DND-41 (cell line): ENCODE data around the gene SLC37A4.
"Not testable (repeated sequence)": the region's sequence is repeated elsewhere in the genome, so short reads cannot be mapped to it uniquely, and the experiment has no call there.

ENCODE experiments used
- ATAC-seq: fragments of 200-7000 bp; cut with Tn5 transposase; 3 replicates; pipeline ENCODE4 v1.9.1; 2021; ENCODE audit warnings: low read depth; ENCODE audit not compliant: insufficient read depth
- DNase-seq: peaks from one replicate; pipeline ENCODE4 v3.0.0-alpha.2; 2020
- H2AFZ ChIP-seq: 2 replicates; pipeline ENCODE4 v1.6.0; 2012; ENCODE audit warnings: low read depth, low read length
- H3K27ac ChIP-seq: 2 replicates; pipeline ENCODE4 v1.5.1; 2012; ENCODE audit warnings: low read length, inconsistent platforms
- H3K27me3 ChIP-seq: fragments of 200-600 bp; sonication (generic); 2 replicates; pipeline ENCODE4 v1.6.0; 2012; ENCODE audit warnings: low read length, mild to moderate bottlenecking, inconsistent platforms; ENCODE audit not compliant: insufficient read depth, poor library complexity
- H3K36me3 ChIP-seq: 2 replicates; pipeline ENCODE4 v1.5.1; 2012; ENCODE audit warnings: low read length, inconsistent platforms; ENCODE audit not compliant: insufficient read depth
- H3K4me1 ChIP-seq: 2 replicates; pipeline ENCODE4 v1.5.1; 2012; ENCODE audit warnings: mild to moderate bottlenecking, low read length; ENCODE audit not compliant: insufficient read depth
- H3K4me2 ChIP-seq: 2 replicates; pipeline ENCODE4 v1.6.0; 2012; ENCODE audit warnings: mild to moderate bottlenecking, moderate library complexity, low read length, inconsistent platforms; ENCODE audit not compliant: insufficient read depth
- H3K4me3 ChIP-seq, 2 experiments: fragments of 200-600 bp in 1 of 2; shearing (Covaris generic) in 1 of 2; 2 replicates each; pipeline ENCODE4 v1.5.1; 2012 to 2016; ENCODE audit warnings: inconsistent platforms in 2 of 2, low read length in 2 of 2, mild to moderate bottlenecking in 2 of 2, low read depth in 1 of 2, moderate library complexity in 1 of 2
- H3K79me2 ChIP-seq: 2 replicates; pipeline ENCODE4 v1.6.0; 2012; ENCODE audit warnings: low read length, inconsistent platforms; ENCODE audit not compliant: insufficient read depth
- H3K9ac ChIP-seq: 2 replicates; pipeline ENCODE4 v1.6.0; 2012; ENCODE audit warnings: low read depth, mild to moderate bottlenecking, inconsistent platforms, low read length, moderate library complexity
- H3K9me3 ChIP-seq: 2 replicates; pipeline ENCODE4 v1.5.1; 2012; ENCODE audit warnings: low read length, moderate library complexity, mild to moderate bottlenecking, inconsistent platforms; ENCODE audit not compliant: insufficient read depth, severe bottlenecking
- H4K20me1 ChIP-seq: 2 replicates; pipeline ENCODE4 v1.6.0; 2012; ENCODE audit warnings: low read length; ENCODE audit not compliant: insufficient read depth
- CTCF ChIP-seq: IDR thresholded peaks from 2 replicates; pipeline ENCODE4 v1.5.1; 2012; ENCODE audit warnings: borderline replicate concordance, low read length, moderate library complexity, mild to moderate bottlenecking; ENCODE audit not compliant: poor library complexity, severe bottlenecking; ENCODE audit errors: extremely low read depth
- EZH2 ChIP-seq: IDR thresholded peaks from 3 replicates; pipeline ENCODE4 v1.6.1; 2012; ENCODE audit warnings: borderline replicate concordance, low read depth, mild to moderate bottlenecking, moderate library complexity, low read length, inconsistent platforms; ENCODE audit not compliant: severe bottlenecking

Gene SLC37A4

DNA sequence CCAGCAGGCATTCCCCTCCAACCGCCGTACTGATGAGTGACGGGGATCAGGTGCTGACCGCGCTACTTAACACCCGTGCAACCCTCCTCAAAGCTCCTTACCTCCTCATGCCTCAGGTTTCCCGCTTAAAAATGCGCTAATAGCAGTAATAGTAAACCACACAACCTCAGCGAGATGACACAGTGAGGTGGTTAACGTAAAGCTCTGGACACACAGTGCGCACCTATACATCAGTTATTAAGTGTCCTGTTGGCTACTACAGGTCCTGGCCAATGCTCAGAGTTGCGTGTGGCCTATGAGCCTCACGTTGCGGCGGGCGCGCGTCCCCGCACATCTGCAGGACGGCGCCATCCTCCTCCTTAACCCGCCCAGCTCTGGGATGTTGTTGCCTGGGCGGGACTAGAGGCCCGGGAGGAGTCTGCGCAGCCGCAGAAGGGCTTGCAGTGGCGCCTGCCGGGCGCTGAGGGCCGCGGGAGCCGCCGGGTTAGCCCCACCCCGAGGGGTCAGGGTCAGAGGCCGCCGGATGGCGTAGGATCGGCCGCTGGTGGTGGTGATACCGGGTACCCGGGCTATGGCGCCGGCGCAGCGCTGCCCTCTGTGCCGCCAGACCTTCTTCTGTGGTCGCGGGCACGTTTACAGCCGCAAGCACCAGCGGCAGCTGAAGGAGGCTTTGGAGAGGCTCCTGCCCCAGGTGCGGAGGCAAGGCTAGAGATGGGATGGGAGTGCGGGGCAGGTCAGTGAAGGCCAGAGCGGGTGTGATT is 32.9 kb downstream of the SLC37A4 start, which contains the start of gene CENATAC:
CENATAC (plus strand) TSS at position 512 of the 761 bp plus-strand sequence; CDS start at position 572, 60 bp downstream.
- DNase-seq (peak; percentile 96), ATAC-seq (peak; percentile 95)
- Histone ChIP-seq H2AFZ (peak within 1 kb of the TSS; percentile 99), H3K9me3 (no peaks in the 10 kb centered on the region), H3K79me2 (peaks cover 54% of the 10 kb centered on the region), H3K4me2 (peak within 1 kb of the TSS; percentile 79), H3K36me3 (peaks cover 39% of the 10 kb centered on the region), H4K20me1 (no peaks in the 10 kb centered on the region), H3K4me1 (peaks cover 43% of the 10 kb centered on the region), H3K27me3 (no peaks in the 10 kb centered on the region), H3K27ac (peak within 1 kb of the TSS; percentile 92), H3K4me3 (peak within 1 kb of the TSS; percentile 53 to 86), H3K9ac (peak within 1 kb of the TSS; percentile 72)
- TF ChIP-seq EZH2 (no peak), CTCF (no peak)

GRCh38 chr11:118996926-118997626 is 33.6 kb downstream of the SLC37A4 start:
- Histone ChIP-seq H3K4me1 (peaks cover 43% of the 10 kb centered on the region), H2AFZ (peak overlapping the region; percentile 99), H3K79me2 (peaks cover 52% of the 10 kb centered on the region), H4K20me1 (no peaks in the 10 kb centered on the region), H3K9ac (peak overlapping the region; percentile 72), H3K27ac (peak overlapping the region; percentile 92), H3K9me3 (no peaks in the 10 kb centered on the region), H3K27me3 (no peaks in the 10 kb centered on the region), H3K36me3 (peaks cover 33% of the 10 kb centered on the region), H3K4me2 (peak overlapping the region; percentile 79), H3K4me3 (peak overlapping the region; percentile 53 to 86)
- TF ChIP-seq CTCF (peak; percentile 62), EZH2 (no peak)
- ATAC-seq, result peak; percentile 39
- DNase-seq, result peak; percentile 53

GRCh38 chr11:118991486-118992038 is 39.1 kb downstream of the SLC37A4 start:
- H3K4me1 ChIP-seq, H3K9me3 ChIP-seq, H4K20me1 ChIP-seq, H3K79me2 ChIP-seq, H3K36me3 ChIP-seq, H2AFZ ChIP-seq, DNase-seq, H3K9ac ChIP-seq, H3K27ac ChIP-seq, ATAC-seq, H3K4me3 ChIP-seq, H3K27me3 ChIP-seq, H3K4me2 ChIP-seq: not testable (repeated sequence)

DNA sequence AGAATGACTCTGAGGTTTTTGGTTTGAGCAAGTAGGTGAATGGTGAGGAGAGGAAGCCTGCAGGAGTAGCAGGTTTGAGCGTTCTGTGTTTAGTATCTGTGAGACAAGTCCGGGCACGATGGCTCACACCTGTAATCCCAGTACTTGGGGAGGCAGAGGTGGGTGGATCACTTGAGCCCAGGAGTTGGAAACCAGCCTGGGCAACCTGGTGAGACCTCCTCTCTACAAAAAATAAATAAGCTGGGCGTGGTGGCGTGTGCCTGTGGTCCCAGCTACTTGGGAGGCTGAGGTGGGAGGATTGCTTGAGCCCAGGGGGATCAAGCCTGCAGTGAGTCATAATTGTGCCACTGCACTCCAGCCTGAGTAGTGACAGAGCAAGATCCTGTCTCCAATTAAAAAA is 42.4 kb downstream of the SLC37A4 start:
- DNase-seq (no peak), ATAC-seq (no peak)
- Histone ChIP-seq H3K27ac (no peak overlapping the region), H4K20me1 (no peaks in the 10 kb centered on the region), H3K27me3 (no peaks in the 10 kb centered on the region), H3K4me2 (no peak overlapping the region), H3K36me3 (no peaks in the 10 kb centered on the region), H3K9ac (no peak overlapping the region), H3K4me3 (no peak overlapping the region), H3K9me3 (no peaks in the 10 kb centered on the region), H3K4me1 (no peaks in the 10 kb centered on the region), H2AFZ (no peak overlapping the region), H3K79me2 (no peaks in the 10 kb centered on the region)
- TF ChIP-seq CTCF (no peak), EZH2 (no peak)
